ENCODE results near the gene KNSTRN.

Gene KNSTRN, protein sequence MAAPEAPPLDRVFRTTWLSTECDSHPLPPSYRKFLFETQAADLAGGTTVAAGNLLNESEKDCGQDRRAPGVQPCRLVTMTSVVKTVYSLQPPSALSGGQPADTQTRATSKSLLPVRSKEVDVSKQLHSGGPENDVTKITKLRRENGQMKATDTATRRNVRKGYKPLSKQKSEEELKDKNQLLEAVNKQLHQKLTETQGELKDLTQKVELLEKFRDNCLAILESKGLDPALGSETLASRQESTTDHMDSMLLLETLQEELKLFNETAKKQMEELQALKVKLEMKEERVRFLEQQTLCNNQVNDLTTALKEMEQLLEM

DNA sequence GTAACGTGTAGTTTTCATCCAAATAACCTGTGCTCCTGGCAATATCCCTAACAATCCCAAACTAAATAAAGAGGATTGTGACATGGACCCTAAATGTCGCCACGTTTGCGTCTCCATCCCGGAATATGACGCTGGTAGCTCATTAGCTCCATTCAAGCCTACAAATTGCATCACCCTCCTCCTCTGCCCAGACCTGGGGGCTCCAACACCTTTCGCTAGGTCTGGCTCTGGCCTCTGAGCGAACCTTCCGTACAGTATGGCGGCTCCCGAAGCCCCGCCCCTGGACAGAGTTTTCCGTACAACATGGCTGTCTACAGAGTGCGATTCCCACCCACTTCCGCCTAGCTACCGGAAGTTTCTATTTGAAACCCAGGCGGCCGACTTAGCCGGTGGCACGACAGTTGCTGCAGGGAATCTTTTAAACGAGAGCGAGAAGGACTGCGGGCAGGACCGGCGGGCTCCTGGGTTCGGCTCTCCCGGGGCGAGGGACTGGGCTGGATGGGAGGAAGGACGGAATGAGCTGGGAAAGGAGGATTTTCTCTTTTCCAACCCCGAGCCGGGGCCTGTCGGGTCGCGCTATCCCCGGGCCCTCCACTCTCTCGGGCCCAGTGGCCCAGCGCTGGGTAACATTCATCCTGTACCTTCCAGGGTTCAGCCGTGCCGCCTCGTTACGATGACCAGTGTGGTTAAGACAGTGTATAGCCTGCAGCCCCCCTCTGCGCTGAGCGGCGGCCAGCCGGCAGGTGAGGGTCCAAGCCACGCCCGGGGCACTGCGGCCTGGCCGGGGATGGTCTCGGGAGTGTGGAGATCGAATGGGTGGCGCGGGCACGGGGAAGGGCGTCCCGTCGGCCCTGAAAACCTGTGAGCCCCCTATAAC is at the start of gene KNSTRN:
TSS of gene KNSTRN (plus strand) at position 142 of the 877 bp plus-strand sequence. CDS start at position 257, 115 bp downstream.
- DNase-seq: peak; percentile 96

DNA sequence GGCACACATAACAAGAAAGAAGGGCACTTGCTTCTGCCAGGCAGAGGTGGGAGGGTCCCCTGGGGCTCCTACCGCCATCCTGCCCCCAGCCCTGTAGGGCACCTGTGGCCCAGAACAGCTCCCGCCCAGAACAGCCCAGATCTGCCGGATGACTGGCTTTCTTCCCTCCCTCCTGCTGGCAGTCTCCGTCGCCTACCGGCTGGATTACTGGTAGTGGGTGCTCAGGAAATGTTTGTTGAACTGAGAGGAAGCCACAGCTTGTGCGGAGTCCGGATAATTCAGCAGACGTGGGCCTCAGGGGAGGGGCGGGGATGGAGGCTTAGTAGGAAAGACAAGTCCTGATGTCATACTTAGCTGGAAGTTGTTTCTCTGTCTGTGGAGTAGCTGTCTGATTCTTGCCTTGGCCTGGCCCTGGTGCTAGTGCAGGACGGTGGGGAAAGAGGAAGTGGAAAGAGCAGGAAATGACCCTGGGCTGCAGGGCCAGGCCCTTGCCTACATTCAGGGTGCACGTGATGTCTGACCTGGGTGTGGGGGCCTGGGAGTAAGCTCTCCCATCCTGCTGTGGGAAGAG is 48.5 kb upstream of the KNSTRN start:
- DNase-seq: no peak

DNA sequence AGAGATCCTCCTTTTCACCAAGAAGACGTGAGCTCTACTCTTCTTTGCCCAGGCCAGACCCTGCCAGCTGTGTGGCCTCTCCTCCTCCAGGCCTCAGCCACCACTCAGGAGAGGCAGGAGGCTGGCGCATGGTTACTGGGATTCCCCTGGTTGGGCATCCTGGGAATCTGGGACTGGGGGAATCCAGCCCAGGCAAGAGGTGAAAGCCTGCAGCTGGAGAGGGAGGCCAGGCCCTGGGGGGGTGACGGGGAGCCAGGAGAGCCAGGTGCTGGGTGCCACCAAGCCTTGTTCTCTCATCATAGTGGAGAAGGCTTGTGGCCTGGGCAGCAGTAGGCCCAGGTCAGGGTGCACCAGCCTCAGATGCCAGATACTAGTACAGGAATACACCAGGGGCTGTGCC is 48.0 kb upstream of the KNSTRN start:
- DNase-seq: no peak

DNA sequence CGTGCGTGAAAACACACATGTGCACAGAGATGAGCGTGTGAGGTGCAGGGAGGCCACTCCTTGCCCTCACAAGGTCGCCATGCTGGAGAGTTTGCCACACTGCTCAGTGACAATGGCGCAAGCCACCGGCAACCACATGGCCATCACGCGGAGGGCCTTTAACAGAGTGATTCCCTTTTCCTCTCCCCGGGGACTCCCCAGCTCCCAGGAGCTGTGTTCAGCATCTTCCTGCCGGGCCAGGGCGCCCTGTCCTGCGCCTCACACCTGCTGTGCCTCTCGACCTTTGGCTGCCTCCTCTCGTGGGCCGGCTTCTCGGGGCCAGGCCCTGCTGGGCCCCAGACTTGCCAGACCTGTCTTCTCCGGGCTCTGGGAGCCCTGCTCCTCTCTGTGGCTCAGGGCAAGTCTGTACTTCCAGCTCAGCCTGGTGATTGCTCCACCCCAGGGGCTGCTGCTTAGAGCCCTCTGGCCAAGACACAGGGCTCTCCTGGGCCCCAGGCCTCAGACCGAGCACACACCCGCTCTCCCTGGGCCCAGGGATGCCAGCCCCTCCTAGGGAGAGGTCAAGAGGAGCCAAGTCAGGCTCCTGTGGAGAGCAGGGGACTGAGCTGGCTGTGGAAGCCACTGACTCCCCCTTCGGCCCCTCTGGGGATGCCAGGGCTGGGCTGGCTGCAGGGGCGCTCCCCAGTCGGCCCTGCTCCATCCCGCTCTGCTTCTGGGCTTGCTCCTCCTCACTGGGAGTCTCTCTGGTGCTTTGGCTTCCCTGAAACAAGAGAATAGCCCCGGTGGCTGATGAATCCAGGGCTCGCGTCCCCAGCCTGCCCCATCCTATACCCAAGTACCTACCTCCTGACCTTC is 47.4 kb upstream of the KNSTRN start:
- DNase-seq: no peak

DNA sequence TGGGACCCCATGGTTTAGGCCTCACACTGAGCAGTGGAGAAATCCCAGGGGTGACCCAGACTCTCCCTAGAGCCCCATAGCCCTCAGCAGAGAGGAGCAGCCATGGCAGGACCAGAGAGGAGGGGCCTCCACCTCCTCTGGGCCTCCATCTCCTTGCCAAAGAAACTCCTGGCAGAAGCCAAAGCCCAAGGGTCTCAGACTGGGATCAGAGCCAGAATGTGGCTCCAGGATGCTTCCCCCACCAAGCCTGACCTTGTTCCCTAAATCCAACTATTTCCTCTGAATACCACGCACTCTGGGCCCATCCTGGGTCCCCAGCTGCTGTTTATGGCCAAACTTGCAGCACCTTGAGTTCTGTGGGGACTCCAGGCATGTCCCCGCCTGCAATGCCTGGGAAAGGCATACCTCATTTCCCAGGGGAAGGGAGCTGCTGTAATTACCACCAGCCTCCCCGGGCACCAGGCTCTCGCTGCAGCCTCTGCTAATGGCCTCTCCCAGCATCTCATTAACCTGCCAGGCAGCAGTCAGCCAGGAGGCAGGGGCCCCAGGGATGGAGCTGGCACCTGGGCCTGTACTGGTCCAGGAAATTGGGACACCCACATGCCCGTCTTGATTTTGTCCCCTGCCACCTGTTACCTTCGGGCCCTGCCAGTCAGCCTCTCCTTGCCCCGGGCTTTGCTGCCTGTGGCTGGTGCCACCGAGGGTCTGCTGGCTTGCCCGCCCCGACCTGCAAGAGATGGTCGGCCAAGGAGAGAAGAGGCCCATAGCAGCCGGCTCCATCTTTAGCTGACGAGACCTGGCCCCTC is 46.4 kb upstream of the KNSTRN start:
- DNase-seq: no peak

DNA sequence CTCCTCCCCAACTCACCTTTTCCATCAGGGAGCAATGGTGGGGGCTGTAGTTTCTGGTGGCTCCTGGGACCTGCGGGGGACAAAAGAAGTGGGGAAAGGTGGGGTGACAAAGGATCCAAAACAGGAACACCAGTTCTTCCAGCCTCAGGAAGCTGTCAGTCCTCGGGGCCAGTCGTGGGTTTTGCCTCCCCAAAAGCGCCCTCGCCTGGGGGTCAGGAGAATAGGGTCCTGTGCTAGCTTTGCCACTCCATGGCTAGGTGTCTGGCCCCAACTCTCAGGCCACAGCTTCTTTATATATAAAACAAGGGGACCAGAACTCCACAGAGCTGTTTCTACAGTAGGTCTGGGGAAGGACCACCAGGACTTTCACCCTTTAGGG is 45.8 kb upstream of the KNSTRN start:
- no peak for DNase-seq

DNA sequence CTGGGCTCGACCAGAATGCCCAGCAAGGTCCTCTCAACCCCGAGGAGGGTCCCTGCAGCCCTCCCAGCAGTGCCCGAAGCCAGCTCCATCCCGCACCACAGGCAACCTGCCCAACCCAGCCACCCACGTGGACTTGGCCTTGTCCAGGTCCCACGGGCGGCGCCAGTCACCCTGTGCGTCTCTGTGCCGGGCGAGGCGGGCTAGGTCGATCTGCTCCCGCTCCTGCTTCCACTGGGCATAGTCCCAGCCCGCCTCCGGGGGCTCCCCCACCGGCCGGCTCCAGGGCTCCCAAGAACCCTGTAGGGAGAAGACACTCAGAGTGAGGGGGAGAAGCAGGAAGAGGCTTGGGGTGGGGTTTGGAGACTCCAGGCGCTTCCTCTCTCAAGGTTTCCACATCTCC is 44.9 kb upstream of the KNSTRN start:
- DNase-seq: no peak

DNA sequence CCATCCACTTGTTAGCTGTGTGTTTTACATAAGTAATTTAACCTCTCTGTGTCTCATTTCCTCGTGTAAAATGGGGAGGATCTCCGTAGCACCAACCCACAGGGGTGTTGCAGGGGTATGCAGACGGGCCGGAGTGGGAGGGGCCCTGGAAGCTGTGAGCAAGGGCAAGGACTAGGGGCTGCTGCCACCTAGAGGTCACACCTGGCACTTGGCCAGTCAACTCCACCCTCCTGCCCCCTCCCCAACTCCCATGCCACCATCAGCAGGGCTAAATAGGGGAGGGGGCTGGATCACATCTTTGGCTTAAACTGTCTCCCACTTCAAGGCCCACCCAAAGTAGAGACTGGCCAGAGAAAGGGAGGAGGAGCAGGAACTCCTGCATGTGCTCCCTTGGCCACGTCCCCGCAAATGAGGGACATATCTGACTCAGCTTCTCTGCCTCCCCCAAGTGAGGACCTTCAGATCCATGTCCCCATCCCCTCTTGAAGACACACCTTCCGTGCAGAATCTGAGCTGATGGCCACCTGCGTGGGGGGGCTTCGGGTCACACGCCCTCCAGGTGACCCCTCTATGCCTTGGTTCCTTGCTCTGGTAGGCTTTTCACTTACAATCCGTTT is 44.4 kb upstream of the KNSTRN start:
- peak; percentile 78 for DNase-seq

DNA sequence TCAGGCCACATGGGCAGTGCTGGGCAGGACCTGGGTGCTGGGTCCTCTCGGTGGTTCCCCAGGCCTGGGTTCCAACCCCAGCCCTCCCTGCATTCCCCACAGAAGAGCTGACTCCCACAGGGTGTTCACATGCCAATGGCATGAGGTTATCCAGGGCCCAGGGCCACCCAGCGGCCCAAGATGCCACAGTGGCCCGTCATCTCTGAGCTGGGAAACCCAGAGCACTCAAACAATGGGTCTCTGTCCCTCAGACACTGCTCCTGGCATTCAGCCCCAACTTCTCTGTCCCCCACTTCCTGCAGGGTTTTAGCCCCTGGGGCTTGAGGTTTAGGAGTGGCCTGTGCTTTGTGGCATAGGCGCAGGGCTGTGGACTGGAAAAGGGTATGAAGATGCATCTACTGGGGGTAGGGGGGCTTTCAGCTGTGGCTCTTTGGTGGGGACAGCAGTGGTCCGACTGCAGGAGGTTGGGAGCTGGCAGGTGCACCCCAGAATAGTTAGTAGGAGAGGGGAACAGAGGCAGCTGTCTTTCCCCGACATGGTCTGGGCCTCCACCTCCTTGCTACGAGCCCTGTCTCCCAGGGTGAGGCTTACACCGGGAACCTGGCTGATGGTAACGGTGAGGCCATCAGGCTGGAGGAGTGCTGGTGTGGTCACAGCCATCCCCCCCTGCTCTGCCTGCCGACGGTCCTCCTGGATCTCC is 43.5 kb upstream of the KNSTRN start:
- no peak for DNase-seq

DNA sequence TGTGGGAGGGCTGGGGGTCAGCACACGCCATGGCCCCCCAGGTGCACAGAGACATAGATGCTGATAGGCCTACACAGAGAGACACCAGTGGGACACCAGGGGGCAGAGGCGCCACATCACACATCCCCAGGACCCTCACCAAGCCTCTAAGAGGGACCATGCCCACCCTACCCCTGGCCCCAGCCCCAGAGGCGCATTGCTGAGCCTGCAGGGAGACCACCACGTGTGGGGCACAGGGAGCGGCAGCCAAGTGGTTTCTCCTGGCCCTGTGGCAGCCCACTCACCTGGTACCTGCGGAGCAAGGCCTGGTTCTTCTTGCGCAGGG is 42.9 kb upstream of the KNSTRN start:
- no peak for DNase-seq

DNA sequence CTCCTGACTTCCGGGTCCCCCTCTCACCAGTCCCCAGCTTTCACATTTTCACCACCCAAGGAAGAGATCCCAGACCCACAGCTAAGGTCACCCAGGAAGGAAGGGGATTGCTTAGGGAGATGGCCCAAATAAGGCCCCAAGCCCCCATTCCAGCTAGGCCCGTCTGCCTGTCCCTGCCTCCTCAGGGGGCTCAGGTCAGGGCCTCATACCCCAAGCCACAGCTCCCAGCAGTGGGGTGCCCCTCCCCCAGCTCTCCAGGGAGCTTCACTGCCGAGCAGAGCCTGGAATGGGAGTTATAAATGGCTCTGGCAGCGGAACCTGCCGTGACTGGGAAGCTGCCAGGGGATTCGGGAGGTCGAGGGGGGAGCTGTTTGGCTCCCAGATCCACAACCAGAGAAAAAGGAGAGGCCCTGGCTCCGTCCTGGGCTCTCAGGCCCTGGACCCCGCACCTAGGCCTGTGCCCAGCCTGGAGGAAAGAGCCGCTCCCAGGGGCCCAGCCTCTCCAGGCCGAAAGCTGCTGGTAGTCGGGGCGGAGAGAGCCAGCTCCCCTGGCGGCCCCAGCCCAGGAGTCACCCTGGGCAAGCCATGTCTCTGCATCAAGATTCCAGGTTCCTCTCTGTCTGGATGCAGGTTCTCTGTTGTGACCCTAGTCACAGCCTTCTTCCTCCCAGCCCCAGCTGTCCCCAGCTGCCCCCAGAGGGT is 42.3 kb upstream of the KNSTRN start:
- no peak for DNase-seq

DNA sequence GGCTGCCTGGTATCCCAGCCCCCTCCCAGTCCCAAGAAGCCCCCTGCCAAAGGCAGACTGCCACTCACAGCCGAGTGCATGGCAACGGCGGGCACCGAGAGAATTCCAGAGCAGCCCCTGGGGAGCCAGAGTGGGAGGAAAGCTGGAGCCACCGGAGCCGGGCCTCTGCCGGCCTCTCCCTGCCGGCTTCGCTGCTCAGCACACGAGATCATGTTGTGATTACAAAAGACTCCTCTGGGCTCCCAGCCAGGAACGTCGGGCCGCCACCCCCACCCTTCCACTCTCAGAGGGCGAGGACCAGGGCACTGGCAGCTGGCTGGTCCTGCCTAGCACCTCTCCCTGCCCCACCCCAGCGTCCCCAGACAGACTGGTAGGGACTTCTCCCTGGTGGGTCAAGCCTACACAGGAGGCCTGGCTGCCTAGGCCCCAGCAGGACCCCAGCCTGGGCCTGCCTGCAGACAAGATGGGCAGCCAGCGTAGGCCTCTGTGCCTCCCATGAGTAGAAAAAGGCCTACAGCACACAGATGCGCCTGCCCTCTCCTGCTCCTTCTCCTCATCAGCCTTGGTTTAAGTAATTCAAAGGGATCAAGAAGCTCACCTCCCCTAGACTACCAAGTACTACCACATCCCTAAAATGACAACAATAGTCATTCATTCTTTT is 41.7 kb upstream of the KNSTRN start, which contains the start of gene CCDC9B:
TSS of gene CCDC9B (minus strand) at position 200 of the 661 bp plus-strand sequence. CDS start at position 80, 120 bp downstream.
- no peak for DNase-seq

DNA sequence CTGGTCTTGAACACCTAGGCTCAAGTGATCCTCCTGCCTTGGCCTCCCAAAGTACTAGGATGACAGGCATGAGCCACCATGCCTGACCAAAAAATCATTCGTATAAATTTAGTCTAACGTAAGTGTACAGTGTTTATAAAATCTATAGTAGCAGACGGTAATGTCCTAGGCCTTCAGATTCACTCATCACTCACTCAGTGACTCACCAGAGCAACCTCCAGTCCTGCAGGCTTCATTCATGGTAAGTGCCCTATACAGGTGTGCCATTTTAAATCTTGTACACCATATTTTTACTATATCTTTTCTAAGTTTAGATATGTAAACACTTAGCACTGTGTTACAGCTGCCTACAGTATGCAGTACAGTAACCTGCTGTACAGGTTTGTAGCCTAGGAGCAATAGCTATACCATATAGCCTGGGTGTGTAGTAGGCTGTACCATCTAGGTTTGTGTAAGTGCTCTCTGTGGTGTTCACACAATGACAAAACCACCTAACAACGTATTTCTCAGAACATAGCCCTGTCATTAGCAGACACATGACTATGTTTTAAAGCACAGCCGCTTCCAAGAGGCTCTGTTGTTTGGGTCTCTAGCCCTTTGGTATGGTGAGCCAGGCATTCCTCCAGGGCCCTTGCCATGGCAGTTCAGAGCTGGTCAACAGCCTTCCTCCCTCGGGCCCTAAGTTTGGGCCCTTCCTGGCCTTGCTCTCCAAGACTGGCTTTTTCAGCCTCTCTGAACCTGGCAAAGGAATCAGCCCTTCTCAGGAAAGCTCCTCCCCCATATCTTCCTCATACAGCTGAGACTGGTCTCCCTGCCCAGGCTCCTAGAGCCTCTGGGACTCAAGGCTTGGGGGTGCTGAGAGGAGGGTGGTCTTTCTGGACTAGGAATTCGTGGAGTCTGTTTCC is 39.9 kb upstream of the KNSTRN start:
- no peak for DNase-seq

DNA sequence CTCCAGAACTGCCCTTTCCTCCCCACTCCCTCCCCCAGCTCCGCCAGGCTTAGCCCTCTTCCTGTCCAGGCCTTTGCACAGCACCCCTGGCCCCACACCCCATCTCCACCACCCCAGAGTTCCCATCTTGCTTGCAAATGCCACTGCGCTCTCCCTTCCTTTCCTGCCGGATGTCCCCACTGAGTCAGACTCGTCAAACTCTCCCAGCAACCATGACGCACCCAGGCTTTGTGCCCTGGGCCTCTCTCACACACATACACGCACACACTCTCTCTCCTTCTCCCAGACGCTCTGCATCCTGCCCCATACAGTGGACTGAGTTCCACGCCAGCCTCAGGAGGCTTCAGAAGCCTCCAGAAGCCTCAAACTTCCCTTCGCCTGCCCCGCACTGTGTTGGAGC is 39.0 kb upstream of the KNSTRN start:
- DNase-seq: no peak

DNA sequence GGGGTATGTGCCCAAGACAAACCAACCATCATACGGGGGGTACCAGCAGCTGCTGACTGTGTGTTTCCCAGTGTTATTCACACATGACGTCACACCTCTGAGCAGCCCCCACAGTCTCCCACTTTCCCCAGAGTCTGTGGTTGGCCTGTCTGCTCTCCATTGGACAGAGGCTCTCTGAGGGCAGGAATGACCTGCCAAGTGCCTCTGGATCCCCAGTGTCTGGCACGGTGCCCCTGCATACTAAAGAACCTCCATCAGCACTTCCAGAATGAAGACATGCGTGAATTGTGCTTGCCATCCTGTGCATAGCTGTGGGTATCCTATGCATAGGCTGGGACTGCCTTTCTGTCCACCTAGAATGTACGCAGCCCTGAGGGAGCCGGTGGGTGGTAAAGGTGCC is 38.3 kb upstream of the KNSTRN start:
- DNase-seq: no peak

DNA sequence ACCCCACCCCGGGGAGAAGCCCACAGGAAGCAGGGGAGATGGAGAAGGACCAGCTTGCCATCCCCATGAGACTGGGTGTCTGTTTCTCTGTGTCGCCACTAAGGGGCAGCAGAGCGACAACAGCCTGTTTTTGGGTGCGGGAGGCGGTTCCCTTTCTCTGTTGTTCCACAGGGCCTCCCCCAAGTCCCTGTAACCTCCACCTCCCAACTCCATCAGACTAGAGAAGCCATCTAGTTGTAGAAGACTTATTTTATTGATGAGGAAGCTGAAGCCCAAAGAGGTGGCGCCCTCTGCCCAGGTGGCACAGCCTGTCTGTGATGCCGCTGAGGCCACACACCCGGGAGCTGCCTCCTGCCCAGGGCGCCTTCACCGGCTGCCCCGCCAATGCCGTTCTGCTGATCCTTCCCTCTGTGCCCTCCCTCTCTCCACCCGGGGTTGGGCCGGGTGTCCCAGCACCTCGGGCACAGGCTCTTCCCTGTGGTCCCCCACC is 37.8 kb upstream of the KNSTRN start:
- DNase-seq: peak; percentile 75

DNA sequence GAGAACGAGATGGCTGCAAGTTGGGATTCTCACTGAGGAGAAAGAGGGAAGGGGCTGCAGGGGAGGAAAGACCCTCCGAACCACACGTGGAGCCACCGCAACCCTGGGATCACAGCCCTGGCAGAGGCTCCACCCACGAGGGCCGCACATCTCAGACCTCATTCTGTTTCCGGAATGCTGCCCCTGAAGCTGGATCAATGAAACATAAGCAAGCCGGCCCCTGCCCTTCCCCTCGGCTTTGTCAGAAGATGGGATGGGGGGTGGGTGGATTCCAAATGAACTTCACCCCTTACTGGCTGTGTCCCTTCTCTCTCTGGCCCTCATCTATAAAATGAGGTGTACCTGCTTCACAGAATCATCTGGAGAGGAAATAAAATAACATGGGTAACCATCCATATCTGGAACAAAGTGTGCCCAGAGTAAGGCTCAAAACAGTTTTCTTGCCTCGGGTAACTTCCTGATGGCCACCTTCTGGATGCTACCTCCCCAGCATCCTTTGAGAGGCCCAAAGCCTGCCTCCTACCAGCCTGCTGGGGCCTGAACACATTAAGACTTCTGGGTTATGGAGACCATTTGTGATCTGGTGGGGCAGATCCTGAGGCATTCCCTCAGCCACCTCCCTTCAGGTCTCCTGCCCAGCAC is 37.2 kb upstream of the KNSTRN start:
- no peak for DNase-seq

Measured in activated CD4-positive, alpha-beta T cell treated with anti-CD3 and anti-CD28 coated beads, Interleukin-2, amount 50 U/mL, for 16 hours (primary cell).